Adrenal gland (tissue), 5 donors: ENCODE results near the gene DHRS7B.

Source experiments
- CTCF ChIP-seq, 6 experiments: fragments of 450-650 bp in 4 of 6; fragments of 200-600 bp in 2 of 6; sonication (generic) in 1 of 6; IDR thresholded peaks; 1 replicate in 5 of 6; 2 replicates in 1 of 6; pipeline versions ENCODE4 v1.5.1 to v1.8.0; 2016 to 2021; ENCODE audit warnings: antibody characterized with exemption in 6 of 6, mild to moderate bottlenecking in 2 of 6, moderate library complexity in 1 of 6
- POLR2A ChIP-seq, 2 donors: fragments of 450-650 bp; IDR thresholded peaks; one replicate each; pipeline ENCODE4 v1.6.1; 2017; ENCODE audit warnings: antibody characterized with exemption in 2 of 2, mild to moderate bottlenecking in 2 of 2, moderate library complexity in 1 of 2
- donor health status: DM: no; HTN: no; CAD: no.

GRCh38 chr17:21201298-21201595 is 74.5 kb downstream of the DHRS7B start:
- TF ChIP-seq CTCF (IDR thresholded peaks at IDR 0.05) (no peak), POLR2A (IDR thresholded peaks at IDR 0.05) (no peak)
